ENCODE data around the gene SUGCT. TPM values are rescaled to one million over a fixed set of nuclear protein-coding genes. Genes with fewer than 3 reads are reported as not detected.

Gene SUGCT
- total and polyA plus RNA-seq, 8 donors: 2.0 to 4.2 (median 2.9) TPM

- intact Hi-C loops (cut with DNase I): no loop called here
- Histone ChIP-seq H3K27me3 (no peaks in the 10 kb centered on the region), H3K4me1 (no peaks in the 10 kb centered on the region), H3K27ac (no peak overlapping the region), H3K36me3 (no peaks in the 10 kb centered on the region), H3K9me3 (no peaks in the 10 kb centered on the region), H3K4me3 (no peak overlapping the region)
- no peak for TF ChIP-seq CTCF (IDR thresholded peaks at IDR 0.05)
- no peak for ATAC-seq
- no peak for DNase-seq
Observed at GRCh38 chr7:40698214-40698920, 563.6 kb downstream of the SUGCT start.

- no peak for TF ChIP-seq CTCF (IDR thresholded peaks at IDR 0.05)
- no peaks in the 10 kb centered on the region for H3K36me3 ChIP-seq
- DNase-seq: no peak
- no peaks in the 10 kb centered on the region for H3K27me3 ChIP-seq
- no peak overlapping the region for H3K4me3 ChIP-seq
- no peak overlapping the region for H3K27ac ChIP-seq
- intact Hi-C loops (cut with DNase I): no loop called here
- H3K9me3 ChIP-seq: no peaks in the 10 kb centered on the region
- no peak for ATAC-seq
- H3K4me1 ChIP-seq: no peaks in the 10 kb centered on the region
Observed at GRCh38 chr7:40698921-40699260, 564.1 kb downstream of the SUGCT start.

- Histone ChIP-seq H3K4me3 (no peak overlapping the region), H3K27me3 (no peaks in the 10 kb centered on the region), H3K4me1 (no peaks in the 10 kb centered on the region), H3K27ac (no peak overlapping the region), H3K36me3 (no peaks in the 10 kb centered on the region), H3K9me3 (no peaks in the 10 kb centered on the region)
- TF ChIP-seq CTCF (IDR thresholded peaks at IDR 0.05): no peak
- ATAC-seq (no peak), DNase-seq (no peak)
- intact Hi-C loops (cut with DNase I): no loop called here
Observed at GRCh38 chr7:40700653-40701421, 566.0 kb downstream of the SUGCT start.

- no peak for TF ChIP-seq CTCF (IDR thresholded peaks at IDR 0.05)
- Histone ChIP-seq H3K27me3 (no peaks in the 10 kb centered on the region), H3K4me1 (no peaks in the 10 kb centered on the region), H3K4me3 (no peak overlapping the region), H3K9me3 (no peaks in the 10 kb centered on the region), H3K27ac (no peak overlapping the region), H3K36me3 (no peaks in the 10 kb centered on the region)
- ATAC-seq (no peak), DNase-seq (no peak)
- intact Hi-C loops (cut with DNase I): no loop called here
Observed at GRCh38 chr7:40701836-40702551, 567.2 kb downstream of the SUGCT start.

- DNase-seq (no peak), ATAC-seq (no peak)
- intact Hi-C loops (cut with DNase I): no loop called here
- no peaks in the 10 kb centered on the region for H3K27me3 ChIP-seq
- H3K9me3 ChIP-seq: no peaks in the 10 kb centered on the region
- TF ChIP-seq CTCF (IDR thresholded peaks at IDR 0.05): no peak
- no peaks in the 10 kb centered on the region for H3K4me1 ChIP-seq
- no peaks in the 10 kb centered on the region for H3K36me3 ChIP-seq
- no peak overlapping the region for H3K27ac ChIP-seq
- no peak overlapping the region for H3K4me3 ChIP-seq
Observed at GRCh38 chr7:40704172-40704571, 569.4 kb downstream of the SUGCT start.

All from left lung (tissue), 10 donors.